GM19372 (cell line): ENCODE data around the gene GSTM3.
"Not testable (repeated sequence)": the region's sequence is repeated elsewhere in the genome, so short reads cannot be mapped to it uniquely, and the experiment has no call there.

Source experiments
- ATAC-seq: cut with Tn5 transposase; IDR thresholded peaks from one replicate; pipeline ENCODE4 v1.9.1; 2021; ENCODE audit warnings: mild to moderate bottlenecking, low read depth, moderate library complexity; ENCODE audit not compliant: unreplicated experiment

GSTM3 gene

GRCh38 chr1:109776206-109776835 lies 35.5 kb upstream of the GSTM3 start:
- no peak for ATAC-seq

- no peak for ATAC-seq
Observed at GRCh38 chr1:109775398-109775797, 34.6 kb upstream of the GSTM3 start.

- no peak for ATAC-seq
Observed at GRCh38 chr1:109773900-109774485, 33.2 kb upstream of the GSTM3 start.

- ATAC-seq = peak; percentile 82
Observed at GRCh38 chr1:109773203-109773899, 32.5 kb upstream of the GSTM3 start.

- no peak for ATAC-seq
Observed at GRCh38 chr1:109772658-109773202, 31.9 kb upstream of the GSTM3 start.

GRCh38 chr1:109771712-109772657 lies 31.1 kb upstream of the GSTM3 start:
- no peak for ATAC-seq

GRCh38 chr1:109770331-109771095 lies 29.7 kb upstream of the GSTM3 start:
- no peak for ATAC-seq

- ATAC-seq = no peak
Observed at GRCh38 chr1:109769330-109770078, 28.7 kb upstream of the GSTM3 start.

- no peak for ATAC-seq
Observed at GRCh38 chr1:109768820-109769219, 28.0 kb upstream of the GSTM3 start.

GRCh38 chr1:109768335-109768650 lies 27.5 kb upstream of the GSTM3 start:
- no peak for ATAC-seq

- ATAC-seq = no peak
Observed at GRCh38 chr1:109767637-109768334, 26.9 kb upstream of the GSTM3 start.

- ATAC-seq = not testable (repeated sequence)
Observed at GRCh38 chr1:109766991-109767636, 26.3 kb upstream of the GSTM3 start.

- ATAC-seq = no peak
Observed at GRCh38 chr1:109765896-109766615, 25.2 kb upstream of the GSTM3 start.

GRCh38 chr1:109765483-109765815 lies 24.6 kb upstream of the GSTM3 start:
- no peak for ATAC-seq

- no peak for ATAC-seq
Observed at GRCh38 chr1:109764561-109765482, 24.0 kb upstream of the GSTM3 start.

- no peak for ATAC-seq
Observed at GRCh38 chr1:109763646-109764415, 23.0 kb upstream of the GSTM3 start, which contains the start of gene EPS8L3. Gene EPS8L3 (minus strand): TSS chr1:109763923. CDS start chr1:109761749, 2,174 bp downstream.
